Measurements from ENCODE around the gene IFIT2. TPM values are rescaled to one million over a fixed set of nuclear protein-coding genes. Genes with fewer than 3 reads are reported as not detected.

Gene IFIT2
- total and polyA plus RNA-seq, 2 donors: 3.7 to 18.7 TPM

Other genes starting within 250 kb of the IFIT2 start
- 1.1 TPM for gene CH25H, start 94.7 kb upstream of the IFIT2 start, total RNA-seq
- 3.8 TPM for gene CH25H, start 94.7 kb upstream of the IFIT2 start, polyA plus RNA-seq
- 63.0 TPM for gene LIPA, start 50.3 kb upstream of the IFIT2 start, total RNA-seq
- 49.1 TPM for gene LIPA, start 50.3 kb upstream of the IFIT2 start, polyA plus RNA-seq
- gene IFIT3, start 26.0 kb downstream of the IFIT2 start, total RNA-seq: 23.4 TPM
- 11.2 TPM for gene IFIT3, start 26.0 kb downstream of the IFIT2 start, polyA plus RNA-seq
- 2.2 TPM for gene IFIT1B, start 76.0 kb downstream of the IFIT2 start, total RNA-seq
- gene IFIT1B, start 76.0 kb downstream of the IFIT2 start, polyA plus RNA-seq: not detected
- 40.8 TPM for gene IFIT1, start 90.6 kb downstream of the IFIT2 start, total RNA-seq
- gene IFIT1, start 90.6 kb downstream of the IFIT2 start, polyA plus RNA-seq: 14.1 TPM
- gene IFIT5, start 112.5 kb downstream of the IFIT2 start, total RNA-seq: 34.9 TPM
- 12.3 TPM for gene IFIT5, start 112.5 kb downstream of the IFIT2 start, polyA plus RNA-seq
- gene SLC16A12, start 233.5 kb downstream of the IFIT2 start, total RNA-seq: 4.2 TPM
- gene SLC16A12, start 233.5 kb downstream of the IFIT2 start, polyA plus RNA-seq: 1.1 TPM